DLD1 (cell line): ENCODE data around the gene SMC3.

Experiments used
- in situ Hi-C: cut with HindIII; loops from 2 replicates; pipeline ENCODE4 v1.10.0; 2017; ENCODE audit warnings: low sequenced_read_pairs

SMC3 gene

GRCh38 chr10:110643653-110644597 lies 76.4 kb downstream of the SMC3 start, which contains the start of gene RBM20:
Gene RBM20 (plus strand): TSS chr10:110644336. CDS start chr10:110644455, 119 bp downstream.
- in situ Hi-C loops, result no loop called here

- in situ Hi-C loops, result no loop called here
Observed at GRCh38 chr10:110644598-110645462, 77.3 kb downstream of the SMC3 start.

- in situ Hi-C loops, result no loop called here
Observed at GRCh38 chr10:110646417-110647135, 79.1 kb downstream of the SMC3 start.

- in situ Hi-C loops, result no loop called here
Observed at GRCh38 chr10:110647136-110647430, 79.6 kb downstream of the SMC3 start.

- in situ Hi-C loops, result no loop called here
Observed at GRCh38 chr10:110648692-110649346, 81.3 kb downstream of the SMC3 start.

GRCh38 chr10:110649347-110650264 lies 82.1 kb downstream of the SMC3 start:
- in situ Hi-C loops, result no loop called here

GRCh38 chr10:110650265-110650668 lies 82.8 kb downstream of the SMC3 start:
- in situ Hi-C loops, result no loop called here

GRCh38 chr10:110651044-110651958 lies 83.8 kb downstream of the SMC3 start:
- in situ Hi-C loops, result no loop called here

GRCh38 chr10:110652475-110653118 lies 85.1 kb downstream of the SMC3 start:
- in situ Hi-C loops, result no loop called here
